GM18868 (cell line): ENCODE results near the gene RGL1.
A peak's percentile ranks its signal among the peaks of the same experiment; 100 is the strongest.
"Not testable (repeated sequence)": the region's sequence is repeated elsewhere in the genome, so short reads cannot be mapped to it uniquely, and the experiment has no call there.

ENCODE experiments used
- ATAC-seq: cut with Tn5 transposase; IDR thresholded peaks from one replicate; pipeline ENCODE4 v1.9.1; 2021; ENCODE audit warnings: mild to moderate bottlenecking, moderate library complexity; ENCODE audit not compliant: unreplicated experiment

Gene RGL1

DNA sequence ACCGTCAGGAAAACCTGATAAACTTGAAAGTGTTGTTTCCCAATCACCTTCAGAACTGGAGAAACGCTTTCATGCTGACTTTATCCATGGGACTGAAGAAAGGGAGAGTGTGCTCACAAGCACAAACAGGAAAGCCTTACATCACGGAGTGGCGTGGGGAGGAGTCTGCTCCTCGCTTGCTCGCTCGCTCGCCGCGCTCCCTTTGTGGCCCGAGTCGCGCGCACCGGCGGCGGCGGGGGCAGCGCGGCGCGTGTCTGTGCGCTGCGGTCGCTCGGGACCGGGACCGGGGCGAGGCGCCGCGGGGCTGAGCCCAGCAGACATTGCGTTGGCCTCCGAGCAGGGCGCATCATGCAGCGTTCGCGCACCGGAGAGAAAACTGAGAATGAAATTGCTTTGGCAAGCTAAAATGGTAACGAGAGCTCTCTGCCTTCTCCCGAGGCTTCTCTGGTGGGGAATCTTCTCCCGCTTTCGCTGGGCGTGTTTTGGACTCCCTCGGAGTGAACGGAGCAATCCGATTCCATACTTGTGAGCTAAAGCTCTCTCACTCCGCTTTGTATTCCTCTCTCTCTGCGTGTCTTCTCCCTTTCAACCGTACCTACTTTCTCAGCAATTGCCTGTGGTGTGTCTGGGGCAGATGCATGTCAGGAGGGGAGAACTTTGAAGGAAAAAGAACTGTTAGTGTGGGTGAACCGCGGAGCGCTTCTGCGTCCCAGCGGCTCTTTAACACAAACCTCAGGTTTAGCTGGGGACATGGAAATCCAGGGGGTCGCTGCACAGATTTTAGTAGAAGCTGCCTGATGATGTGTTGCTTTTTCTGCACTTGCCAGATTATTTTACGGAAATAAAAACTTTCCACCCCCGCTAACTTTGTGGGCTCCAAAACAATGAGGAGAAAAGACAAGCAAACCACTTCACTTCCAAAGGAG, at the start of gene RGL1:
RGL1 (plus strand) TSS at position 205 of the 926 bp plus-strand sequence; CDS start at position 383, 178 bp downstream.
- peak; percentile 62 for ATAC-seq

DNA sequence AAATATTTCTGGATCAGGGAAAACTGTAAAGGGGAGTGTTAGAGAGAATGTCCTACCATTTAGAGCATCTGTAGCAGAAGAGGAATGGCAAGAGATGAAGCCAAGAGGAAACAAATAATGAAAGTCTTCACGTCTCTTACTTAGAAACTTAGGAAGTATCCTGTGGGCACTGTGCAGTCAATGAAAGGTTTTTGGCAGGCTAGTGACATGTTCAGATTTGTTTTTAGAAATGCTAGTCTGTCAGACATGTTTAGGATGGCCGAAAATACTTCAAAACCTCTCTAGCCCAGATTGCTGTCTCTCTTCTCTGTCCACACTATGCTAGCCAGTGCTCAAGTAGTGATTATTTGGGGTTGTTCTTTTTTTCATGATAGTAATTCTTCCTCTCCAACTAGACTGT, 48.6 kb upstream of the RGL1 start:
- no peak for ATAC-seq

DNA sequence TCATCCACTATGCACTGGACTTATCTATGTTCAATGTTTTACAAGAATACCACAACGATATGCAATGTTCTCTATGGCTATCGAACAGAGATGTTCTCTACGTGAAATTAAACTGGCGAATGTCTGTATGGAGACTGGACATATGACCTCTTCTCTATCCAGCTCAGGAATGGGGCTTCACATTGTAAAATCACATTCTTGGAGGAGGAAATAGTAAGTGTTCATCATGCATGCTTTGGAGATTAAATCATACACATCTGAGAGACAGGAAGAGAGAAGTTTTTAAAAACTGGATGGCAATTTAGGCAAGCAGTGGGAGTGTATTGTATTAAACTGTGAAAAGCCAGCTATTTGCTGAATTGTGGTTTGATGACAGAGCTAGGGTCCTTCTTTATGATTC, 47.9 kb upstream of the RGL1 start:
- no peak for ATAC-seq

DNA sequence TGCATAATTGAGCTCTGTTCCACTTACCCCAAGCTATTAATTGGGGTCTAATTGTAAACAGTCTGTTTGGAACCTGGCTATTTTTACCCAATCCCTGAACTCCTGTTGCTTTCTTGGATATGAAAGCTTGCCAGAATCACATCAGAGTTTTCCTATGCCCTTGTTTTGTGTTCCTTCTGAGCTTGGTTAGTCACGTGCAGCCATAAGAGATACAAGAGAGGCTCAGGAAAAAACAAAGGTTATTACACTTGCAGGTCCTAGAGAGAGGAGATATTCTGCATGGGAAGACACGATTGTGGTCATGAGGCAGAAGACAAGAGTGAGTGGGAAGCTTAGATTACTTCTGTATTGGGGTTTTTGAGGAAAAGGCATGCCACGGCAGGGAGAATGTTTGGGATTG, 46.0 kb upstream of the RGL1 start:
- ATAC-seq = no peak

DNA sequence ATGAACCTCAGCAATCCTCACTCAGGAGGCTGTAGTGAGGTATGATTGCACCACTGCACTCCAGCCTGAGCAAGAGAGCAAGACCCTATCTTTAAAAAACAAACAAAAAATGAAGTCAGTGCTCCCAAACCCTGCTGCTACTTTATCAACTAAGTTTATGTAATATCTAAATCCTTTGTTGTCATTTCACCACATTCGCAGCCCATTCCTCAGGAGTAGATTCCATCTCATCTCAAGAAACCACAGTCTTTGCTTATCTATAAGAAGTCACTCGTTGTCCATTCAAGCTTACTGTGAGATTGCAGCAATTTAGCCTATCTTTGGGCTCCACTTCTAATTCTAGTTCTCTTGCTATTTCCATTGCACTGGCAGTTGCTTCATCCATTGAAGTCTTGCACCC, 44.3 kb upstream of the RGL1 start:
- no peak for ATAC-seq

DNA sequence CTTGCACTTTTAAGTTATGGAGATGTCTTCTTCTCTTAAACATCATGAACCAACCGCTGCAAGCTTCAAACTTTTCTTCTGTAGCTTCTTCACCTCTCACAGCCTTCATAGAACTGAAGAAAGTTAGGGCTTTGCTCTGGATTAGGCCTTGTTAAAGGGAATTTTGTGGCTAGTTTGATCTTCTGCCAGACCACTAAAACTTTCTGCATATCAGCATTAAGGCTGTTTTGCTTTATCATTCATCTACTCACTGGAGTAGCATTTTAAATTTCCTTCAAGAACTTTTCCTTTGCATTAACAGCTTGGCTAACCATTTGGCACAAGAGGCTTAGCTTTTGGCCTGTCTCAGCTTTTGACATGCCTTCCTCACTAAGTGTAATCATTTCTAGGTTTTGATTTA, 43.0 kb upstream of the RGL1 start:
- no peak for ATAC-seq

DNA sequence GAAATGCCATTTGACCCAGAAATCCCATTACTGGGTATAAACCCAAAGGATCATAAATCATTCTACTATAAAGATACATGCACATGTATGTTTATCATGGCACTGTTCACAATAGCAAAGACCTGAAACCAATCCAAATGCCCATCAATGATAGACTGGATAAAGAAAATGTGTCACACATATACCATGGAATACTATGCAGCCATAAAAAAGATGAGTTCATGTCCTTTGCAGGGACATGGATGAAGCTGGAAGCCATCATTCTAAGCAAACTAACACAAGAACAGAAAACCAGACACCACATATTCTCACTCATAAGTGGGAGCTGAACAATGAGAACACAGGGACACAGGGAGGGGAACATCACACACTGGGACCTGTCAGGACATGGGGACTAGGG, 42.1 kb upstream of the RGL1 start:
- not testable (repeated sequence) for ATAC-seq

DNA sequence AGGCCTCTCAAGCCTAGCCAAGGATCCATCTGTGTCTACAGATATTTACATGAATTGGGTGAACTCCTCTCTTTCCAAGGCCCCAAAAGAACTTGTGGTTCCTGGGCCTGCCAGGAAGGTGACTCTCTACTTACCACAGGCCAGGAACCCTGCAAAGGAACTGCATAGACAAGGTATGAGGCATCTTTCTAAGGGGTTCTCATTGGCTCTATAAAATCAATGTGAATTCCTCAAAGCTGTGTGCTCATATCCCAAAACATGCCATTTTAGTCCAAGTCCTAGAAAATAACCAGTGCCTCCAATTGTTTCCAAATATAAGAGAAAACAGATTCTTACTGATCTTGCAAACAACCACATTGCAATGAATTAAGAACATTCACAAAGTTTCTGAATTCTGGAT, 39.9 kb upstream of the RGL1 start:
- ATAC-seq = no peak

DNA sequence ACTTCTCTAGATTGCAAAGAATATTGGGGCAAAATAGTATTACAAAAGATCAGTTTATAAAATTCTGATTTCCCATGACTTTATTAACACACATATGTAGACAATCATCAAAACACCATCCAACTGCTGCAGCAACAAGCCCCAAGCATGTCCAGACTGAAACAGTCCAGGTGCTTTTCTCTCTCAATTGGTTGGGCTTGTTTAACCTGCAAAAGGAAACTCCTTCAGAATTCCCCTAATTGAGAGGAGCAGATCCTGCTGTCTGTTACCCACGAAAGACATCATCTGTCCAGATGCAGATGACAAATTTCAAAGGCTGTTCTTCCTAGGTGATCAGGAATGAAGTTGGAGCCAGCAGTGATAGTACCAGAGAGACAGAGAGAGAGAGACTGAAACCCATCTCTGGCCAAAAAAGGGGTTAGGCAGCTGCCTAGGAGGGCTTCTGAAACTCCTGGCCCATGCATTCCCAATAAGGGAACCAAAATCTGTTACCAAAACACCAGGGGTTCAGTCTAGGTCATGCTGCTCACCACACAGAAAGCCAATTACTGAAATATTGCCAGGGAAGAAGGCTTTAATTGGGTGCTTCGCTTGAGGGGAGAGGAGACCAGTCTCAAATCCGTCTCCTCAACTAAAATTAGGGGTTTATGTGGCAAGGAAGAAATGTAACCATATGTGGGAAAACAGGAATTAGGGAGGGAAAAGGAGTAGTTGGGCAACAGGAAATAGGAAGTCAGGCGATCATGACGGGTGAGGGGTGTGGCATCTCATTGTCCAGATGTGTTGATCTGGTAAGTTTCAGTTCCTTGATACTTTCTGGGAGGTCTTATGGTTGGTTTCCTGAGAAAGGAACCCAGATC, 34.7 kb upstream of the RGL1 start:
- no peak for ATAC-seq

DNA sequence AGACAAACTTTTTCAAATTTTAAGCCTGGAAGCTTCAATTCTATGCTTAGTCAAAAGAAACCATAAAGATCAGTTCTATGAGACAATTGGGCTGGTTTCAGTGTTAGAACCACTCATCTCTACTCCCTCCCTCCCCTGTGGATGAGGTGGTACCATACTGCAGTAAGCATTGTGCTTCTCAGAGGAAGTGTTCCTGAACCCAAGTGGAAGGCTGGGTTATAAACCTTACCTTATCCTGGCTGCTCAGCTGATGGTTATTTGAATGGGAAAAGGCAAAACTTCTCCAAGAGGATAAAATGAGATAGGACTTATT, 34.1 kb upstream of the RGL1 start:
- no peak for ATAC-seq

DNA sequence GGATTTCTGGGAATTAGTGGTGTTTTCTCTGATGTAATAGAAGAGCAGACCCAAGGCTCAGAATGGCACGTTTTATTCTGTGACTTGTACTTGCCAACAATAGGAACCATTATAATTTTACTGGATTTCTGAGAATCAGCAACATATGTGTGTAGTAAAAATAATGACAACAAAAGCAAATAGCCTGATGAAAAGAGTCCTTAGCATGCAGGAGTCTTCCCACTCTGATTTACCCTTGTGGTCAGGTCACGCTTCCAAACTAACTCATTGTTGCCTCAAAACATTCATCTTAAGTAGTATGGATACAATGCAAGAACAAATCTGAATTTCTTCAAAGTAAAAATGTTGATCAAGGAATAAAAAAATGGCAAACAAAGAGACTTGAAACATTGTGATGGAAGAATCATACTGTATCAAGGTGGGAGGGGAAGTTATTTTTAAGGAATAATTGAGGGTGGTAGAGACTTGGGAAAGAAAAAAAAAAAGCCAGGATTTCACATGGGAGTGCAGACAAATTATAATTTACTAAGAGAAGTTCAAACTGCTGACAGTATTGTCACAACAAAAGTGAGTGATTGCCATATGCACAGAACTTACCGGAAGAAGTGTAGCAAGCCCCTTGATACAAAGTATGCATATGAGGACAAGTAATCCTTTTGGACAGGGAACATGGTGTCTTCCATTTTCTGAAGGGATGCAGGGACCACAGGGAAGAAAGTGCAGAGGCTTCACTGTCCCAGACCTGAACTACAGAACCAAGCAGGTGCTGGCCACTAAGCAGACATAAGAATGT, 31.2 kb upstream of the RGL1 start:
- no peak for ATAC-seq

DNA sequence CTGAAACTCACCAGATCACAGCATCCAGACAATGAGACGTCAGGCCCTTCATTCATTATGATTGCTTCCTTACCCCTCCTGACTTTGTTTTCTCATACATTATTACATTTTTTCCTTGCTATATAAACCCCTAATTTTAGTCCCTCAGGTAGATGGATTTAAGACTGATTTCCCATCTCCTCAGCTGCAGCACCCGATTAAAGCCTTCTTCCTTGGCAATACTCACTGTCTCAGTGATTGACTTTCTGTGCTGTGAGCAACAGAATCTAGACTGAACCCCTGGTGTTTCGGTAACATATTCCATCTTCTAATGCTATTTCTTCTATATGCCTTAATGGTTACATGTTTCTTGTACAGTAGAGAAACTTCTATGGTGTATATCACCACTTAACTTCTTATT, 30.0 kb upstream of the RGL1 start:
- no peak for ATAC-seq

DNA sequence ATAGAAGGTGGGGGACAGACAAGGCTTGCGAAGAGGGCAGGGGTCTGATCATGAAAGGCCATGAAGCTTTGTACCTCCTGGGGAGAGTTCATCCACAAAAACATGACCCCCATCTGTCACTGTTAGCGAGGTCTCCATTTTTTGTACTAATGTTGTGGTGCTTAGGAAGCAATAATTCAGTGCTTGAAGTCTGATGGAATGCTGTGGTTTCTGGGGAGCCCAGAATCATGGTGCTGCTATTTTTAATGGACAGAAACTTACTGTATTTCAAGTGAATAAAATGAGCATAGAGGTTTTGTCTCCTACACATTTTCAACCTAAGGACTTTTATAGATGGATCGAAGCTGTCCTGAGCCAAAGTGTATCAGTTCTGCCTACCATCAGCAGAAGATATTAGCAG, 28.2 kb upstream of the RGL1 start:
- ATAC-seq = no peak

DNA sequence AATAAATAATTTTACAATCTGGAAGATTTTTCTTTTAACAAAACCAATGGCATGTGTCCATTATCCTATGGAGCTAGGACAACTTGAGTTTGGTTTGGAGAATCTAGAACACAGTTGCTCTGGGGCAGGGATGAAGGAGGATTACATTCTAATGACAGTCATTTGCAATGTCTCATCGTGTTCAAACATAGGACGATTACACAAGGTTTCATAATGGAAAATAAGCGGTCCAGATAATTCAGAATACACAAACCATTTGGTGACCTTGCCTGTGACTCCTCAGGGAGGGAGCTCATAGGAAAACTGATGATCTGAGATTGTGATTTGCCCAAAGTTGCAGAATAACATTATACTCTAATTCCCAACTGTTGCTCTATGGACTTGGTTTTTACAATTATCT, 27.6 kb upstream of the RGL1 start:
- ATAC-seq = no peak

DNA sequence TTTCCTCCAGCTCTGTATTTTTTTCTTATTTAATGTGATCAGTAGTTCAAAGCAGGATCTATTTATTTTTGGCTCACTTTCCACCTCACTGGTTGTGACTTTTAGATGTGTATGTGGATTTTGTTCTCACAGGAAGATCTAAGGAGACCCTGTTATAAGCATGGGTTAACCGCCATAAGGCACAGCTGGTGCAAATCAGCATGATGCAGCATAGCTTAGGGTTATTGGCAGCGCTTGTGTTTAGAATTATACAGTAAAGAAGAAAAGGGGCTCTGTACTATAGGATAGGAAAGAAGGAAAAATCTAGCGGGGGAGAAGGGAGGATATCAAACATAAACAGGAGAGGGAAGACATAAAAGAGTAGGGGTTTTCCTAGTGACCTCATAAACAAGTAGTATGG, 26.9 kb upstream of the RGL1 start:
- ATAC-seq = no peak

DNA sequence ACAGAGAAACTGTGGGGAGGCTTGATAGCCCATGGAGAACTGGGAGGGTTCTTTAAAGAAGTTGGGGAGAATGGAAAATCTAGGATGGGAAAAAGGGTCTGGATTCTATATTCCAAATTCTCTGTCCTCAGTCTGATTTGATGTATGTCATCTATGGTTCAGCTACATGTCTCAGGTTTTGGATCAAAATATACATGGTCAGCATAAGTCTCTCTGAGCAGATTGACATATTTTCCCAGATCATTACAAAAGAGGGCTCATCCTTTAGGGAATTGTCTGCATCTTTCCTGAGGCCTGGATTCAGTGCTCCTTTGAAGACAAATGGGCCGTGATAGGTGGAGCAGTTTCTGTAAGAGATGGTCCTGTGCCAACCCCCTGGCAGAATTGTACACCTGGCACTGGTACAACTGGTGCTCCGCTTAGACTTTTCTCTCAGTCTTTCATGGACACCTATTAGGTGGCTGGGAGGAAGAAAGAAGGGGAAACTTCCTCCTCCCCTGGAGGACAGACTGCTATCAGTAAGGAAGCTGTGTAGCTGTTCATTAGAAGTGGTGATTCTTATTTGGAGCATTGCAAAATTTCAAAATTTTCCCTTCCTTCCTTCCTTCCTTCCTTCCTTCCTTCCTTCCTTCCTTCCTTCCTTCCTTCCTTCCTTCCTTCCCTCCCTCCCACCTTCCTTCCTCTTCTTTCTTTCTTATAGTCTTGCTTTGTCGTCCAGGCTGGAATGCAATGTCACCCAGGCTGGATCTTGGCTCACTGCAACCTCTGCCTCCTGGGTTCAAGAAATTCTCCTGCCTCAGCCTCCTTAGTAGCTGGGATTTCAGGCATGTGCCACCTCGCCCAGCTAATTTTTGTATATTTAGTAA, 26.1 kb upstream of the RGL1 start:
- ATAC-seq = no peak

DNA sequence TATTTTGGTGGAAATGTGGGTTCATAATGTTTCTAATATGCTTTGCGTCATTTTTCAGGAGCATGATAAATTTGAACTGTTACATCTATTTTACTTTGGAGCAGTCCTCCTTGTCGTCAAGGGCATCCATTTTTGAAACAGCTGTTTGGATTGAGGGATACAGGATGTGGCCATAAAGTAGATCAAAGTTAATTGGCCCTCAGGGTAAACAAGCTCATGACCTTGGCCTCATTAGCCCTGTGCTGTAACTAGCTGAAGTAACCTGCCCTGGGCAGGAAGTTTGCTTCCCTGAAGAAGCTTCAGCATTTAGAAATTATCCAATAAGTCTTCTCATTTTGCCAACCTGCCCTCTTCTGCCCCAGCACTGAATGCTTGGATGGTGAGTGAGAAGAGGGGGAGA, 24.8 kb upstream of the RGL1 start:
- ATAC-seq = no peak

DNA sequence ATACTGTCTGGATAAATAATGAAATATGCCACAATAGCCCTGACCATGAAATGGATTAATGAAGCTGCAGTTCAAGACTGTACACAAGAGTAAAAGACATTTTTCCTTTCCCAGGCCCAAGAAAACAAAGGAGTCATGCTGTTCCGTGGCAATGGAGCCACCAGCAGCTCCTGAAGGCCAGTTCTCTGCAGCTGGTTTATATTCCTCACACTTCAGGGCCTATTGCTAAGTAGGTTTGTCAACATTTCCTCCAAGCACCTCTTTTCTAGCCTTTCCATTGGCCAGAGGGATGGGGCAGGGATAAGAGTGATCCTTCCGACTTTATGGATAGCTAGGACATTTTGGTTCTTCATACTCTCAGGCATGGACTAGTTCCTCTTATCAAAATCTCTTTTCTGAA, 24.2 kb upstream of the RGL1 start:
- no peak for ATAC-seq

DNA sequence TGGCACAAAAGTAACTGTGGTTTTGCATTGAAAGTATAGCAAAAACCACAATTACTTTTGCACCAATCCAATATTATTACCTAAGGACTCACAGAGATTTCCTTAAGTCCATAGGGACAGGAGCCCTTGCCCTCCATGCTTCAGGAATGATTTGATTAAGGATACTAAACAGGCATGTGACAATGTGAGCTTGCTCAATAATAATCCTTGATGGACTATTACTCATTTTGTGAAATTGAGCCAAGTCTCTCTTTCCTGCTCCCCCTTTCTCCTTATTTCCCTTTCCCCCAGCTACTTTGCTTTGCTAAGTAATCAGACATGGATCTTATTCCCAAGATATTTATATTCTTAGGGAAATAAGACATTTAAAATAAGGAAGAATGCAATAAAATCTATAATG, 21.6 kb upstream of the RGL1 start:
- no peak for ATAC-seq
